IPS DF 6.9 (cell line): Measurements from ENCODE around the gene HEYL.

Experiments used
- DNase-seq: peaks from one replicate; pipeline ENCODE4 v3.0.0-alpha.2; 2013; ENCODE audit warnings: low read depth, low spot score
- H3K27ac ChIP-seq: one replicate; pipeline ENCODE4 v1.5.1; 2013; ENCODE audit warnings: low read length, control low read depth
- H3K27me3 ChIP-seq: 2 replicates; pipeline ENCODE4 v1.6.1; 2013; ENCODE audit warnings: mild to moderate bottlenecking, low read length; ENCODE audit not compliant: control insufficient read depth, insufficient read depth
- H3K36me3 ChIP-seq: 2 replicates; pipeline ENCODE4 v1.6.1; 2013; ENCODE audit warnings: low read length; ENCODE audit not compliant: control insufficient read depth, insufficient read depth
- H3K4me1 ChIP-seq: 2 replicates; pipeline ENCODE4 v1.6.1; 2013; ENCODE audit warnings: low read length; ENCODE audit not compliant: control insufficient read depth, insufficient read depth
- H3K4me3 ChIP-seq: 2 replicates; pipeline ENCODE4 v1.5.1; 2013; ENCODE audit warnings: mild to moderate bottlenecking, low read length
- H3K9me3 ChIP-seq: 2 replicates; pipeline ENCODE4 v1.6.1; 2013; ENCODE audit warnings: low read length, inconsistent platforms; ENCODE audit not compliant: control insufficient read depth, insufficient read depth
- WGBS: extraction: QIAGEN DNeasy Blood & Tissue Kit; methylation state at CpG from one replicate; pipeline ENCODE4 v1.1.7; 2013; ENCODE audit warnings: mixed read lengths, missing lambda C conversion rate; ENCODE audit not compliant: insufficient read length, insufficient coverage; 5-methylcytosine and 5-hydroxymethylcytosine counted together

The HEYL gene

GRCh38 chr1:39645411-39646043 lies 6.1 kb upstream of the HEYL start:
- Histone ChIP-seq H3K36me3 (no peaks in the 10 kb centered on the region), H3K27ac (no peak overlapping the region), H3K9me3 (no peaks in the 10 kb centered on the region), H3K27me3 (no peaks in the 10 kb centered on the region), H3K4me3 (no peak overlapping the region), H3K4me1 (peaks cover 4% of the 10 kb centered on the region)
- no peak for DNase-seq
- no CpG with 5 or more reads among the region's 3 CpGs for WGBS

- Histone ChIP-seq H3K9me3 (no peaks in the 10 kb centered on the region), H3K36me3 (no peaks in the 10 kb centered on the region), H3K4me3 (no peak overlapping the region), H3K27me3 (peaks cover 4% of the 10 kb centered on the region; the same call in 1 of the 2 replicates), H3K4me1 (peaks cover 4% of the 10 kb centered on the region), H3K27ac (no peak overlapping the region)
- no CpG with 5 or more reads among the region's 3 CpGs for WGBS
- no peak for DNase-seq
Observed at GRCh38 chr1:39643705-39644104, 4.3 kb upstream of the HEYL start.

GRCh38 chr1:39642796-39643195 lies 3.4 kb upstream of the HEYL start:
- H3K27me3 ChIP-seq: peaks cover 10% of the 10 kb centered on the region
- peaks cover 4% of the 10 kb centered on the region for H3K4me1 ChIP-seq
- H3K9me3 ChIP-seq: no peaks in the 10 kb centered on the region

GRCh38 chr1:39640861-39641260 lies 1.4 kb upstream of the HEYL start:
- WGBS: no CpG with 5 or more reads among the region's 8 CpGs

More at GRCh38 chr1:39642796-39643195, 3.4 kb upstream of the HEYL start:
- no peaks in the 10 kb centered on the region for H3K36me3 ChIP-seq
- no peak overlapping the region for H3K4me3 ChIP-seq
- no peak overlapping the region for H3K27ac ChIP-seq
- DNase-seq: no peak
- no CpG with 5 or more reads among the region's 4 CpGs for WGBS

GRCh38 chr1:39638965-39639304 lies 508 bp downstream of the HEYL start:
- H3K4me3 ChIP-seq: peak overlapping the region; percentile 62; the same call in 1 of the 2 replicates
- no peak overlapping the region for H3K27ac ChIP-seq
- no peak for DNase-seq
- peaks cover 14% of the 10 kb centered on the region for H3K27me3 ChIP-seq
- H3K9me3 ChIP-seq: no peaks in the 10 kb centered on the region
- no CpG with 5 or more reads among the region's 3 CpGs for WGBS
- H3K36me3 ChIP-seq: no peaks in the 10 kb centered on the region
- H3K4me1 ChIP-seq: 0 out of 2 replicates have a peak, but pooled peaks cover 1% of the 10 kb centered on the region

More at GRCh38 chr1:39640861-39641260, 1.4 kb upstream of the HEYL start:
- Histone ChIP-seq H3K36me3 (no peaks in the 10 kb centered on the region), H3K27me3 (peaks cover 13% of the 10 kb centered on the region), H3K4me3 (no peak overlapping the region), H3K4me1 (no peaks in the 10 kb centered on the region), H3K27ac (no peak overlapping the region), H3K9me3 (no peaks in the 10 kb centered on the region)
- no peak for DNase-seq

- Histone ChIP-seq H3K4me1 (0 out of 2 replicates have a peak, but pooled peaks cover 1% of the 10 kb centered on the region), H3K27me3 (peaks cover 18% of the 10 kb centered on the region), H3K36me3 (no peaks in the 10 kb centered on the region), H3K27ac (no peak overlapping the region), H3K9me3 (no peaks in the 10 kb centered on the region), H3K4me3 (no peak overlapping the region)
- DNase-seq: no peak
- WGBS: no CpG with 5 or more reads among the region's 4 CpGs
Observed at GRCh38 chr1:39637361-39637760, 2.1 kb downstream of the HEYL start.

GRCh38 chr1:39635871-39636210 lies 3.6 kb downstream of the HEYL start:
- Histone ChIP-seq H3K27me3 (peaks cover 21% of the 10 kb centered on the region), H3K4me1 (0 out of 2 replicates have a peak, but pooled peaks cover 1% of the 10 kb centered on the region), H3K27ac (no peak overlapping the region), H3K36me3 (no peaks in the 10 kb centered on the region), H3K4me3 (no peak overlapping the region), H3K9me3 (no peaks in the 10 kb centered on the region)
- no peak for DNase-seq
- no CpG with 5 or more reads among the region's 2 CpGs for WGBS

GRCh38 chr1:39635205-39635870 lies 4.1 kb downstream of the HEYL start:
- H3K36me3 ChIP-seq: no peaks in the 10 kb centered on the region

GRCh38 chr1:39633422-39633821 lies 6.0 kb downstream of the HEYL start:
- WGBS: no CpG with 5 or more reads among the region's 3 CpGs
- Histone ChIP-seq H3K36me3 (no peaks in the 10 kb centered on the region), H3K27ac (no peak overlapping the region), H3K9me3 (no peaks in the 10 kb centered on the region), H3K4me1 (0 out of 2 replicates have a peak, but pooled peaks cover 1% of the 10 kb centered on the region), H3K27me3 (peaks cover 15% of the 10 kb centered on the region; the same call in 1 of the 2 replicates), H3K4me3 (peak overlapping the region; percentile 37; the same call in 1 of the 2 replicates)
- no peak for DNase-seq

More at GRCh38 chr1:39635205-39635870, 4.1 kb downstream of the HEYL start:
- Histone ChIP-seq H3K4me1 (0 out of 2 replicates have a peak, but pooled peaks cover 1% of the 10 kb centered on the region), H3K27ac (no peak overlapping the region), H3K4me3 (no peak overlapping the region), H3K9me3 (no peaks in the 10 kb centered on the region), H3K27me3 (peaks cover 21% of the 10 kb centered on the region)
- no CpG with 5 or more reads among the region's 12 CpGs for WGBS
- DNase-seq: no peak

- Histone ChIP-seq H3K4me3 (peak overlapping the region; percentile 37; the same call in 1 of the 2 replicates), H3K27ac (no peak overlapping the region), H3K9me3 (no peaks in the 10 kb centered on the region), H3K36me3 (no peaks in the 10 kb centered on the region), H3K27me3 (peaks cover 12% of the 10 kb centered on the region; the same call in 1 of the 2 replicates), H3K4me1 (0 out of 2 replicates have a peak, but pooled peaks cover 1% of the 10 kb centered on the region)
- no peak for DNase-seq
- WGBS: no CpG with 5 or more reads among the region's 61 CpGs
Observed at GRCh38 chr1:39632682-39633417, 6.6 kb downstream of the HEYL start.
